Activated CD4-positive, alpha-beta T cell treated with anti-CD3 and anti-CD28 coated beads for 24 hours (primary cell): Measurements from ENCODE around the gene BRAF.
"Not testable (repeated sequence)": the region's sequence is repeated elsewhere in the genome, so short reads cannot be mapped to it uniquely, and the experiment has no call there.

Source experiments
- DNase-seq, 2 donors: peaks; one replicate each; pipeline ENCODE4 v3.0.0-alpha.2; 2020; ENCODE audit warnings: low read depth in 2 of 2

BRAF gene

DNA sequence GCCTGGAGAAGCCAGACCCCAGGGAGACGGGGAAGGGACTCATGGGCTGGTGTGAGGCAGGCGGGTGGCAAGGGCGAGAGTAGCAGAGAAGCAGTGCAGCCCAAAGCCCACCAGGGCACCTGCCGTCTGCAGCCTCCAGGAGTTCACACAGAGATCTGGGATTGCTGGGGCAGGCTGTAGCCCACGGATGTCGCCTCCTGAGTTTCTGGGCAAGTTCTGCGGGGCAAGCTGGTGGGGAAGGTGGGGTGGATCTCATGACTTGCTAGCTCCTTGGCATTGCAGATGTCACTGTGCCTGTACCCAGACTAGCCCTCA lies 246.0 kb downstream of the BRAF start:
- DNase-seq = no peak

DNA sequence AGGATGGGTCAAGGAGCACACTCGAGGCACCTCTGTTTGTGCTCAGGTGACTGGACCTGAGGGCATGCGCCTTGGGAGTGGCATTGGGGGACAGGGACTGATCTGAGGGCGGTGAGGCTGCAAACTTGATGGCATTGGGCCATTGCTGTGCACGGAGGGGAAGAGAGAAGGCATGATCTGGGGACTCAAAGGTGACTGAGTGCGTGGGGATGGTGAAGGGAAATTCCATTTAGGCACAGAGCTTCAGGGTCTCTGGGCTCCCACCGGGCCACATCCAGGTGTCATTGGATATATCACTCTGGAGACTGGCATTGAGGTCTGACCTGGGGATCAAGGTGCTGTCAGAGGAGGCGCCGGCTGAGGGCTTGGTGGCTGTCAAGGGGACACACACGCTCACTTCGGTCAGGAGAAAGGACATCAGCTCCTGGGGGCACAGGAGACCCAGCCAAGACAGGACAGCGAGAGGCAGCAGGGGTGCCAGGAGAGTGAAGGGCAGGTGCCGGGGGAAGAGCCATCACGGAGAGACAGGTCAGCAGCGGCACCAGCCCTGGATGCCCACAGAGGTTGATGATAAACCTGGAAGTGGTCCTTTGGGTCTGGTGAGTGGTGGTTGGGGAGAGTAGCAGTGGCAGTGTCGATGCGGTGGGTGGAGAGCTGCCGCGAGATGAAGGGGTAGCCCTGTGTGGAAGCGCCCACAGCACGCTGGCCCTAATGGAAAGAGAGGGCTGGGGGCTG lies 246.5 kb downstream of the BRAF start:
- DNase-seq = no peak

DNA sequence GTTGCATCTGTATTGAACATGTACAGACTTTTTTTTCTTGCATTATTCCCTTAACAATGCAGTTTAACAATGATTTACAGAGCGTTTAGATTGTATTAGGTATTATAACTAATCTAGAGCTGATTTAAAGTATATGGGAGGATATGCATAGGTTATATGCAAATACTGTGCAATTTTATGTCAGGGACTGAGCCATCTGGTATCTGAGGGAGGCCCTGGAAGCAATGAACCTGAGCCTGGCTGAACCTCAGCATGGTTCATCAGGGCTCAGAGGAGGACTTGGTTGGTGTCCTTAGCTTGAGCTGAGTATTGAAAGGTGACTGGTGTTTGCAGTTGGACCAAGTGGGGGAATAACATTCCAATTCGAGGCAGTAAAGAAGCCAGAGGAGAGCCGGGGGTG lies 247.2 kb downstream of the BRAF start:
- no peak for DNase-seq

DNA sequence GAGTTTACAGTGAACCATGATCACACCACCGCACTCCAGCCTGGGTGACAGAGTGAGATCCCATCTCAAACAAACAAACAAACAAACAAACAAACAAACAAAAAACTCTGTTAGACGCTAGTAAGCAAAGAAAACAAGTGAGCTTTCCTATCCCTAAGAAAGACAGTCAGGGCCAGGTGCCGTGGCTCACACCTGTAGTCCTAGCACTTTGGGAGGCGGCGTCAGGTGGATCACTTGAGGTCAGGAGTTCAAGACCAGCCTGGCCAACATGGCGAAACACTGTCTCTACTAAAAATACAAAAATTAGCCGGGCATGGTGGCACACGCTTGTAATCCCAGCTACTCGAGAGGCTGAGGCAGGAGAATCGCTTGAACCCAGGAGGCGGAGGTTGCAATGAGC lies 247.8 kb downstream of the BRAF start:
- DNase-seq = not testable (repeated sequence)

DNA sequence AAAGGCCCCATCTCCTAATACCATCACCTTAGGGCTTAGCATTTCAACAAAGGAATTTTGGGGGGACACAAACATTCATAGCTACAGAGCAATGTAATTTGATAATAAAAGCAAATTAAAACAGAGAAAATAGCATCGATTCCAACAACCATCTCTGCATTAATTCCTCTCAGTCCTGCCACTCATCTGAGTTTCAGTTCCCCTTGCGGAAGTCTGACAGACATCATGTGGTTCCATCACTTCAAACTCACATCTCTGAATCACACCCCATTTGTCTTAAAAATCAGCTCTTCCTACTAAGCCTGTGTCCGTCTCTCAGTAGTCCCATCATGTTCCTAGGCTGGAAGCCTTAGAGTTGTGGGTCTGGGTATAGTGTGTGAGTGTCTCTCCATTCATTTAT lies 248.4 kb downstream of the BRAF start:
- no peak for DNase-seq

DNA sequence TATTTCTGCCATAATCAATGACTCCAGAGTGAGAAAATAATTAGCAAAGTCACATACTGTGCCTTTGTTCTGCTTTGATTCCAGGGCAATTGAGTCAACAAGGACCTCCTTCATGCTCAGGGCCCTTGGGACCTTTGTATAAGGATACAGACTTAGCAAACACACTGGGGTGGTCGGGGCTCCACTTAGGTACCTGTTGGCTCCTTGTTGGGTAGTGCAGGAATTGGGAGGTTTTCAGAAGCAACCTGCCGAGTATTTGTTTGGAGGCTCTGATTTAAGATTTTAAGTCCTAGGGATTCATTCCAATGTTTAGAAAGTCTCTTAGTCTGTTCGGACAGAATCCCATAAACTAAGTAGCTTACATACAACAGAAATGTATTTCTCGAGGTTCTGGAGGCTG lies 249.0 kb downstream of the BRAF start:
- DNase-seq = no peak

DNA sequence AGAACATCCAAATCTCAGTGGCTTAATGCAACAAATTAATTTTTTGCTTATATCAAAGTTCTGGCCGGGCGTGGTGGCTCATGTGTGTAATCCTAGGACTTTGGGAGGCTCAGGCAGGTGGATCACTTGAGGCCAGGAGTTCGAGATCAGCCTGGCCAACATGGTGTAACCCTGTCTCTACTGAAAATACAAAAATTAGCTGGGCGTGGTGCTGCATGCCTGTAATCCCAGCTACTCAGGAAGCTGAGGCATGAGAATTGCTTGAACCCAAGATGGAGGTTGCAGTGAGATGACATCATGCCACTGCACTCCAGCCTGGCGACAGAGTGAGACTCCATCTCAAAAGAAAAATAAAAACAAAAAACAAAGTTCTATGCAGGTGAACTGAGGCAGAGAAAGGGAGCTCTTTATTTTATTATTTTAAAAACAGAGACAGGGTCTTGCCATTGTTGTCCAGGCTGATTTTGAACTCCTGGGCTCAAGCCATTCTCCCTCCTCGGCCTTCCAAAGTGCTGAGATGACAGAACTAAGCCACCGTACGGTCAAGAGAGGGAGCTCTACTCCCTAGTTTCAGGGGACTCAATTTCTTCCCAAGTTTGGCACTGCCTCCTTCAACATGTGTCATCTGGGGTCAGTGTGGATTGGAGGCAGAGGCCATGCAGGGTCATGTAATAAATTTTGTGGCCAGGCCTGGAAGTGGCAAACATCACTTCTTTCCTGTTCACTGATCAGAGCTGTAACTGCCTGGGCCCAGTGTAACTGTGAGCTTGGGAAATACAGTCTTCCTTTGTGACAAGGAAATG lies 249.6 kb downstream of the BRAF start:
- DNase-seq = no peak

DNA sequence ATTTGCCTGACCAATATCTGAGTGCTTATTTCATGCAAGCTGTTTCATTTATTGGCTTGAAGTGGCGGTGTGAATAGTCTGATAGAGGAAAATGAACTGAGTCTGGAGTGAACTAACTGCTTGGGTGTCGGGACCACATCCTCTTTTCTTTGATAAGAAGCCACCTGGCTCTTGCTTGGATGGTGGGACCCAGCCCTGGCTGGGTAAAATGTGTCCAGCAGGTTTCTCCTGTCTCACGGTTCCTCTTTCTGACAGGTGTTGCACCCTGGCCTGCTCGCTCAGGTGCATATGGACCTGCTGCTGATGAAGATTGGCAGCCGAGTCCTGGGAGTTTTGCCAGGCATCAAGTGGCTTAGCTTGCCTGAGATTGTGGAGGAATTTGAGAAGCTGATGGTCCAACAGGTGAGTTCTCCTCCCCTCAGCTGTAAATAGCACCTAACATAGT lies 250.4 kb downstream of the BRAF start:
- DNase-seq = no peak

DNA sequence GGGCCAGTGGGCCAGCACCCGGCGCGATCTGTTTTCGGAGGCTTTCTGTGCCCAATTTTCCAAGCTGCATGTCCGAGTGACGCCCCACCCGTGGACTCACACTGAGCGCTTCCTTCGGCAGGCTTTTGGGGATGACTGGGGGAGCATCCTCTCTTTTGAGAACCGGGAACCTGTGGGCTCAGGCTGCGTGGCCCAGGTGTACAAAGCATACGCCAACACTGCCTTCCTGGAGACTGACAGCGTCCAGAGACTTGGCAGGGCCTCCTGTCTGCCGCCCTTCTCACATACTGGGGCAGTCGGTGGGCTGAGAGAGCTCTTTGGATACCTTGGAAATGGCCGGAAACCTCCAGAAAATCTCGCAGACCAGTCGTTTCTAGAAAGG lies 251.0 kb downstream of the BRAF start:
- DNase-seq = no peak

DNA sequence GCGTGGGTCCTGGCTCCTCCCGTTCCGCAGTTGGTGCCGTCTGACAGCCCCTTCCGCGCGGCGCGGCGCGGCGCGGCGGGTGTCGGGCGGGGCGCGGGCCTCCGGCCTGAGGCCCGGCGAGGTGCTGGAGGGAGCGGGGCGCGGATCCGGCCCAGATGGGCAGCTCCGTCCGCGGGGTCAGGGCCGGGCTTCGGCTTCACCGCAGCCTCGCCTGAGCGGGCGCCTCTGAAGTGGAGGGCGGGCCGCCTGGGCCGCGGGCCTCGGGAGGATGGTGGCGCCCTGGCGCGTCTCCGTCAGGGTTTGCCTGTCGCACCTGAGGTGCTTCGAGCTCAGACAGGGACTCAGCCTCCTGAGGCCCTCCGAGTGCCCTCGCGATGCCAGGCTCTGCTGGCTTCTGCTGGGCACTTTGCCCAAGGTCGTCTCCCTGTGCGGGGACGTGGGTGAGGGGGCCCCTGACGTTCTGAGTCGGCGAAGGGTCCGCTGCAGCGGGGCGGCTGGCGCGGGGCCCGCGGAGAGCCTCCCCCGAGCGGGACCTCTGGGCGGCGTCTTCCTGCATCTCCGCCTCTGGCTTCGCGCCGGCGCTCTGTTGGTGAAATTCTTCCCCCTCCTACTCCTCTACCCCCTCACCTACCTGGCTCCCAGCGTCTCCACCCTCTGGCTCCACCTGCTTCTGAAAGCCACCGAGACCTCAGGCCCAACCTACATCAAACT lies 251.5 kb downstream of the BRAF start:
- DNase-seq = peak; percentile 19 to 35

DNA sequence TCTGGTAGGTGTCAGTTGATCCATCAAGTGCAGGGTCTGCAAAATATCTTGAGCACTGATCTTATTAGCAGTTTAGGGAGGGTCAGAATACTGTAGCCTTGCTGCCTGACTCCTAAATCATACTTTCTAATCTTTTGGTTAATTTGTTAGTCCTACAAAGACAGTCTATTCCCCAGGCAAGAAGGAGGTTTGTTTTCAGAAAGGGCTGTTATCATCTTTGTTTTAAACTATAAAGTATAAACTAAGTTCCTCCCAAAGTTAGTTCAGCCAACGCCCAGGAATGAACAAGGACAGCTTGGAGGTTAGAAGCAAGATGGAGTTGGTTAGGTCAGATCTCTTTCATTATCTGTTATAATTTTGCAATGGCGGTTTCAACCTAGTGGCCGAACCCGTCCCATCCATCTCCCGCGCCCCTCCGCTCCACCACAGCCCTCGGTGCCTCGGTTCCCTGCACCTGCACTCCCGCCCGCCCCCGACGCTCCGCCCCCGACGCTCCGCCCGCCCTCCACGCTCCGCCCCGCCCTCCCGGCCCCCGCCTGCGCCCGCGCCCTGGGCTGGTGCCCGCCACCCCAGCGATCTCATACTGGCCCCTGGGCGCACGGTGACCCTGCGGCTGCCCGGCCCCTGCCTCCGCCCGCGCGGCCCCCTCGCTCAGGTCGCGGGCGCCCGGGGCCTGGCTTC lies 252.2 kb downstream of the BRAF start, which contains the start of gene ADCK2:
Gene ADCK2 (plus strand): TSS at position 564 of the 681 bp plus-strand sequence. CDS start 386 bp downstream, outside the sequence.
- DNase-seq = peak; percentile 42 to 47

DNA sequence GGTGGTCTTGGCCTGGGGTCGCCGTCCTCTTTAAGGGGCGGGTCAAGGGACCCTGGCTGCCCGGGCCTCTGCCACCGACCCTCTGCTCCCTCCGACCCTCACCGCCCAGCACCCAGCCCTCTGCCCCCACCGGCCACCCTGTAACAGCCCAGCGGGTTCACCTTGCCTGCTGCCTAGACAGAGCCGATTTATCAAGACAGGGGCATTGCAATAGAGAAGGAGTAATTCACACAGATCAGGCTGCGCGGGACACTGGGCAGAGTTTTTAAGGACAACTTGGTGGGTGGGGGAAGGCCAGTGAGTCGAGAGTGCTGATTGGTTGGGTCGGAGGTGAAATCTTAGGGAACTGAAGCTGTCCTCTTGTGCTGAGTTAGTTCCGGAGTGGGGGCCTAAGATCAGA lies 252.8 kb downstream of the BRAF start:
- DNase-seq = no peak

DNA sequence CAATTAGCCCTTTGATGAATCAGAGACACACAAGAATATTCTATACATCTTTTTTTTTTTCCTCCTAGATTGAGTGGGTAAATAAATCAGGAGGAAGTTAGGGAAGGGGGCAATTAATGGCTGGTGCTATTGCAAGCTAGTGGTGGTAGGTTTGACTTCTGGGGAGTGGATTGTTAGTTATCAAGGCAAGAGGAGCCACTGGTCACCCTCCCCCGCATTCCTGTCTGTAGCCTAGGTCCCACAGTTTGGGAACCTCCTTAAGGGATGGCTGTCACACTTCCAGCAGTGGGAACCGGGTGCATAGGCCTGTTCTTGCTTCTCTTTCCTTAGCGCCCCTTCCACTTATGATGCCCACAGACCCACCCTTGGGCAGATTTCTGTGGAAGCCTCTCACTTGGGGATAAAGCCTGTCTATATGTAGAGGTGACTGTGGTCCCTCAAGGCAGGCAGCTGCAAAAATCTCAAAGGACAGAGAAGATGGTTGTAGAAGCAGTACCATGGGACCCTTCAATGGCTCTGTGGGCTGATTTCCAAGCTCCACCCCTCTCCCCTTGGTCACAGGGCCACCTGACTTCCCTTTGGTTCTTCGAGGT lies 254.3 kb downstream of the BRAF start:
- no peak for DNase-seq

DNA sequence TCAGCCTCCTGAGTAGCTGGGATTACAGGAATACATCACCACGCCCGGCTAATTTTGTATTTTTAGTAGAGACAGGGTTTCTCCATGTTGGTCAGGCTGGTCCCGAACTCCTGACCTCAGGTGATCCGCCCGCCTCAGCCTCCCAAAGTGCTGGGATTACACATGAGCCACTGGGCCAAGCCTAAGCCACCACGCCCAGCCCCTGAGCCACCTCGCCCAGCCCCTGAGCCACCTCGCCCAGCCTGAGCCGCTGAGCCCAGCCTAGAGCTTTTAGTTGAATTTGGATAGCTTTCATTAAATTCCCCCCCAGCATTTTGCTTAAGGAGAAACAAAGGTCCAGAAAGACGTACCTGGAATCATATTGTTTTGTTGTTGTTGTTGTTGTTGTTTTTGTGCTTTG lies 254.9 kb downstream of the BRAF start:
- DNase-seq = not testable (repeated sequence)

DNA sequence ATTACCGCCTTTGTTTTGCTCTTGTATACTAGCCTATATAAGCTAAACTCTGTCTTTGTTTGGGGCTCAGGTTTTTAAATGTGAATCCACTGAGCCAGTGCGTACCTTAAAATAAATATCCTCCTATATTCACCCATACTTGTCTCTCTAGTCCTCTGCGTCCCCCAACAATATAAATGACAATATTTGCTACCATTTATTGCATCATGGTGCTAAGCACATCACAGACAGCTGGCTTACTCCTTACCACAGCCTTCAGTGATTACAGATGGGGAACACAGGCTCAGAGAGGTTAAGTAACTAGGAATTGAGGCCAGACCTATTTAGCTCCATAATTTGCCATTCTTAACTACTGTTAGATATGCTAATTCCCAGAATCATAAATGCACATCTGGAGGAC lies 255.4 kb downstream of the BRAF start:
- DNase-seq = no peak
